Uterus (tissue), 4 donors: ENCODE measurements around the gene ZNF718. TPM values are rescaled to one million over a fixed set of nuclear protein-coding genes. Genes with fewer than 3 reads are reported as not detected.
"Not testable (repeated sequence)": the region's sequence is repeated elsewhere in the genome, so short reads cannot be mapped to it uniquely, and the experiment has no call there.

Source experiments
- DNase-seq, 2 donors: peaks; one replicate each; pipeline ENCODE4 v3.0.0-alpha.2; 2019 to 2020
- H3K27ac ChIP-seq, 2 donors: fragments of 200-600 bp; sonication (generic); 1 replicate in 1 of 2; 2 replicates in 1 of 2; pipeline ENCODE4 v1.5.1; 2016 to 2018
- H3K27me3 ChIP-seq, 2 donors: fragments of 200-600 bp; sonication (generic); one replicate each; pipeline ENCODE4 v1.5.1; 2018 to 2019; ENCODE audit warnings: control low read depth in 1 of 2
- H3K36me3 ChIP-seq, 2 donors: fragments of 200-600 bp; sonication (generic); one replicate each; pipeline ENCODE4 v1.5.1; 2019; ENCODE audit warnings: control low read depth in 1 of 2
- H3K4me1 ChIP-seq, 2 donors: fragments of 200-600 bp; sonication (generic); one replicate each; pipeline ENCODE4 v1.5.1; 2018 to 2019; ENCODE audit warnings: control low read depth in 1 of 2
- H3K4me3 ChIP-seq, 2 donors: fragments of 200-600 bp; sonication (generic); 1 replicate in 1 of 2; 2 replicates in 1 of 2; pipeline ENCODE4 v1.5.1; 2018 to 2019; ENCODE audit warnings: mild to moderate bottlenecking in 1 of 2
- H3K9me3 ChIP-seq, 2 donors: fragments of 200-600 bp; sonication (generic); one replicate each; pipeline ENCODE4 v1.5.1; 2019; ENCODE audit warnings: control low read depth in 1 of 2
- CTCF ChIP-seq, 4 experiments: fragments of 200-600 bp in 2 of 4; fragments of 450-650 bp in 2 of 4; sonication (generic) in 2 of 4; IDR thresholded peaks; one replicate each; pipeline ENCODE4 v1.5.1; 2016 to 2019; ENCODE audit warnings: antibody characterized with exemption in 4 of 4, mild to moderate bottlenecking in 2 of 4, moderate library complexity in 1 of 4
- POLR2A ChIP-seq, 2 donors: fragments of 450-650 bp; IDR thresholded peaks; one replicate each; pipeline ENCODE4 v1.6.1; 2016; ENCODE audit warnings: antibody characterized with exemption in 2 of 2, mild to moderate bottlenecking in 1 of 2, moderate library complexity in 1 of 2
- intact Hi-C: fragments of 100-400 bp; cut with DNase I; formaldehyde crosslinking; loops from one replicate; pipeline ENCODE4 v1.15.1; 2023; ENCODE audit warnings: low total_unique reads
- total RNA-seq, 4 donors: library from RNA; depleted of rRNA in 3 of 4; stranded (reverse); fragments of >200 nt in 3 of 4; gene quantifications; one replicate each; pipeline versions ENCODE4 v1.1.0 to v1.2.4, GENCODE V29; 2014 to 2023
- donor health status: DM: yes; HTN: yes; CAD: no.

Gene ZNF718
- total RNA-seq = 10 to 100 TPM in 3 of 4 donors, 1 to 10 TPM in 1; 2.6 to 20.9 (median 16.1) TPM

GRCh38 chr4:124275-125081 lies at the start of gene ZNF718:
Gene ZNF718, plus strand, starts transcription at chr4:124501. Its CDS starts 170 bp downstream, at chr4:124671.
- H3K4me3 ChIP-seq = peak within 1 kb of the TSS; percentile 77 to 86
- TF ChIP-seq CTCF (IDR thresholded peaks at IDR 0.05) (no peak), POLR2A (IDR thresholded peaks at IDR 0.05) (peak; percentile 66 to 67)
- peaks cover 9 to 12% of the 10 kb centered on the region in 2 donors for H3K4me1 ChIP-seq
- DNase-seq = peak; percentile 93 to 95
- intact Hi-C loops = no loop called here
- H3K27me3 ChIP-seq = no peaks in the 10 kb centered on the region
- no peaks in the 10 kb centered on the region for H3K36me3 ChIP-seq
- peak within 1 kb of the TSS; percentile 88 to 90 for H3K27ac ChIP-seq
- H3K9me3 ChIP-seq = no peaks in the 10 kb centered on the region

- intact Hi-C loops = no loop called here
- Histone ChIP-seq H3K4me1 (no peaks in the 10 kb centered on the region), H3K9me3 (peaks cover 9 to 89% of the 10 kb centered on the region in 2 donors), H3K36me3 (no peaks in the 10 kb centered on the region), H3K27ac (no peak overlapping the region), H3K27me3 (no peaks in the 10 kb centered on the region), H3K4me3 (no peak overlapping the region)
- TF ChIP-seq POLR2A (IDR thresholded peaks at IDR 0.05) (no peak), CTCF (IDR thresholded peaks at IDR 0.05) (no peak)
- no peak for DNase-seq
Measured at GRCh38 chr4:85951-86350, 38.4 kb upstream of the ZNF718 start.

GRCh38 chr4:86559-87324 lies 37.6 kb upstream of the ZNF718 start:
- H3K4me3 ChIP-seq, H3K27me3 ChIP-seq, H3K36me3 ChIP-seq, DNase-seq, intact Hi-C loops, H3K4me1 ChIP-seq, H3K27ac ChIP-seq: not testable (repeated sequence)
- H3K9me3 ChIP-seq = peaks cover 9 to 88% of the 10 kb centered on the region in 2 donors

GRCh38 chr4:98386-98785 lies 25.9 kb upstream of the ZNF718 start:
- intact Hi-C loops = no loop called here
- H3K4me3 ChIP-seq = no peak overlapping the region
- peaks cover 0 to 49% of the 10 kb centered on the region in 2 donors for H3K9me3 ChIP-seq
- no peak for TF ChIP-seq CTCF (IDR thresholded peaks at IDR 0.05)
- no peak for TF ChIP-seq POLR2A (IDR thresholded peaks at IDR 0.05)
- H3K27ac ChIP-seq = no peak overlapping the region
- H3K36me3 ChIP-seq = no peaks in the 10 kb centered on the region
- H3K27me3 ChIP-seq = no peaks in the 10 kb centered on the region
- H3K4me1 ChIP-seq = no peaks in the 10 kb centered on the region
- DNase-seq = no peak

- no peak overlapping the region for H3K27ac ChIP-seq
- no peaks in the 10 kb centered on the region for H3K27me3 ChIP-seq
- H3K36me3 ChIP-seq = no peaks in the 10 kb centered on the region
- TF ChIP-seq POLR2A (IDR thresholded peaks at IDR 0.05) (no peak), CTCF (IDR thresholded peaks at IDR 0.05) (no peak)
- H3K4me1 ChIP-seq = no peaks in the 10 kb centered on the region
- H3K4me3 ChIP-seq = no peak overlapping the region
- intact Hi-C loops = no loop called here
- peaks cover 0 to 40% of the 10 kb centered on the region in 2 donors for H3K9me3 ChIP-seq
- no peak for DNase-seq
Measured at GRCh38 chr4:99863-100262, 24.4 kb upstream of the ZNF718 start.
